Mucosa of stomach (tissue), 1 donor: ENCODE results near the gene CDH26.

Source experiments
- H3K27me3 ChIP-seq: one replicate; pipeline ENCODE4 v1.7.0; 2013; ENCODE audit warnings: mild to moderate bottlenecking, low read length; ENCODE audit not compliant: control insufficient read depth, insufficient read depth
- H3K36me3 ChIP-seq: one replicate; pipeline ENCODE4 v1.7.0; 2013; ENCODE audit warnings: low read length; ENCODE audit not compliant: control insufficient read depth, insufficient read depth
- H3K4me1 ChIP-seq: one replicate; pipeline ENCODE4 v1.7.0; 2013; ENCODE audit warnings: mild to moderate bottlenecking, low read length; ENCODE audit not compliant: control insufficient read depth, insufficient read depth
- H3K4me3 ChIP-seq: one replicate; pipeline ENCODE4 v1.7.0; 2013; ENCODE audit warnings: low read length
- H3K9ac ChIP-seq: one replicate; pipeline ENCODE4 v1.7.0; 2013; ENCODE audit warnings: mild to moderate bottlenecking, low read length, moderate library complexity
- H3K9me3 ChIP-seq: one replicate; pipeline ENCODE4 v1.7.0; 2013; ENCODE audit warnings: mild to moderate bottlenecking, low read length, moderate library complexity; ENCODE audit not compliant: control insufficient read depth
- donor health status: Pancreatic carcinoma.

The CDH26 gene

DNA sequence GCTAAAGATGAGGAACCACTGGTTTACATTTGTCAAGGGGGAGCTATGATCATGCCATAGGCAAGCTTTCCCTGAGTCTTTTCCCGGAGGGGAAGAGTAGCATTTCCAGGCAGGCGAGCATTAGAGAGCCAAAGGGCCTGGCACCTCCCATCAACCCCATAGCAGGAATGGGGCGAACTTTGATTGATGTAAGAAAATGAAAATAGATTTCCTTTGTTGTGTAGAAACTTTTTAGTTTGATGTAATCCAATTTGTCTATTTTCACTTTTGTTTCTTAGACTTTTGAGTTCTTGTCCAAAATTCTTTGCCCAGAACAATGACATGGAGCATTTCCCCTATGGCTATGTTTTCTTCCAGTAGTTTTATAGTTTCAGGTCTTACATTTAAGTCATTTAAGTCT, 85.2 kb downstream of the CDH26 start:
- H3K4me3 ChIP-seq = no peak overlapping the region
- H3K9me3 ChIP-seq = no peaks in the 10 kb centered on the region

DNA sequence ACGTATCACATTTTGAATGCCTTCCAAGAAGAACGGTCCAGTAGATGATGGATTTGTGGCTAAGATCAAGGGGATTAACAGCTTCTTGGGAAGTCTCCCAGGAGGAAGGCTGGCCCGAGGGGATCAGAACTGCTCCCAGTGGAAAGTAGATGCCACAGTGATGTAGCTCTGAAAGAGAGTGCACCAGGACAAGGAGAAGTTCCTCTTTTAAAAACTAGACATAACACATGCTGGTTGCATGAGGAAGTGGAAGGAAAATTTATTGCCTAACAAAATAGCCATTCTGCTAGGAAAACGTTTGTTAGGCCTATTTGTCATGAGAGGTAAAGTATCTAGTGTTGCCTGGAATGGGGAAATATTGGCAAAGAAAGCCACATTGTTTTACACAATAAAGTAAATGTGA, 87.8 kb downstream of the CDH26 start:
- Histone ChIP-seq H3K4me3 (no peak overlapping the region), H3K9me3 (no peaks in the 10 kb centered on the region), H3K36me3 (no peaks in the 10 kb centered on the region), H3K9ac (no peak overlapping the region), H3K4me1 (no peaks in the 10 kb centered on the region), H3K27me3 (no peaks in the 10 kb centered on the region)

More for the DNA sequence above, 85.2 kb downstream of the CDH26 start:
- no peaks in the 10 kb centered on the region for H3K4me1 ChIP-seq
- H3K9ac ChIP-seq = no peak overlapping the region
- H3K36me3 ChIP-seq = no peaks in the 10 kb centered on the region
- H3K27me3 ChIP-seq = peaks cover 2% of the 10 kb centered on the region

DNA sequence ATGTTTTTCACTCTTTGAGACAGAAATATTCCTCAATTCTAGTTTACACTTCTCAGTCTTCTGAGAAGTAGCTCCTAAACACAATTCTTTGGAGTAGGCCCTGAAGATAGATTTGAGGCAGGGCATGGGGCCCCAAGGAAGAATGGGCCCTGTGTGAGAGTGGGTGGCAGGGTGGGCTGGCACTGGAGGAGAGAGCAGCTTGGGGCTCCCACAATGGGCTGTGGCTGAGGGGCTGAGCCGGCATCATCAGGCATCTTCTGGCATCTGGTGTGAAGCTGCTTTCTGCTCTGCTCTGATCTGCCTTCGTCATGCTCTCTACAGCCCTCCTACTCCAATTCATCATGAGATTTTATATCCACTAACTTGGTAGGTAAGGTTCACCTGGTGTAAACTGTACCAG, 88.2 kb downstream of the CDH26 start:
- H3K4me3 ChIP-seq = no peak overlapping the region
- H3K4me1 ChIP-seq = no peaks in the 10 kb centered on the region
- no peak overlapping the region for H3K9ac ChIP-seq
- H3K27me3 ChIP-seq = no peaks in the 10 kb centered on the region
- no peaks in the 10 kb centered on the region for H3K36me3 ChIP-seq
- H3K9me3 ChIP-seq = no peaks in the 10 kb centered on the region

DNA sequence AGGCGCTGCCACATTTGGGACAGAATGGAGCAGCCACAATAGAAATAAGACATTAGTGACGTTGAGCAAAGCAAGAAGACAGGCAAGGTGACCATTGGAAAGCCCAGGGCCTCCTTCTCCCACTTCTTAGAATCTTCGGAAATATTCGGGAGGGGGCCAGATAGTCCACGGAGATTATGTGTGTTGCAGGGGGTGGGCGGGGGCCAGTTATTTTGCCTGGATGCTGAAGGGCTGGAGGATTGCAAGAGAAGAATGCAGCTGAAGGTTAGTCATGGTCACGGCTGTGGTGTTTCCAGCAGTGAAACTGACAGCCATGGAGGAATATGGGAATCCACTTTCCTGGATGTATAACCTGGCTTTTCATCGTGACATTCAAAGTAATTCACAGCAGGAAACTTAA, 88.6 kb downstream of the CDH26 start:
- Histone ChIP-seq H3K9ac (no peak overlapping the region), H3K36me3 (no peaks in the 10 kb centered on the region), H3K9me3 (no peaks in the 10 kb centered on the region), H3K4me1 (no peaks in the 10 kb centered on the region), H3K27me3 (no peaks in the 10 kb centered on the region), H3K4me3 (no peak overlapping the region)

DNA sequence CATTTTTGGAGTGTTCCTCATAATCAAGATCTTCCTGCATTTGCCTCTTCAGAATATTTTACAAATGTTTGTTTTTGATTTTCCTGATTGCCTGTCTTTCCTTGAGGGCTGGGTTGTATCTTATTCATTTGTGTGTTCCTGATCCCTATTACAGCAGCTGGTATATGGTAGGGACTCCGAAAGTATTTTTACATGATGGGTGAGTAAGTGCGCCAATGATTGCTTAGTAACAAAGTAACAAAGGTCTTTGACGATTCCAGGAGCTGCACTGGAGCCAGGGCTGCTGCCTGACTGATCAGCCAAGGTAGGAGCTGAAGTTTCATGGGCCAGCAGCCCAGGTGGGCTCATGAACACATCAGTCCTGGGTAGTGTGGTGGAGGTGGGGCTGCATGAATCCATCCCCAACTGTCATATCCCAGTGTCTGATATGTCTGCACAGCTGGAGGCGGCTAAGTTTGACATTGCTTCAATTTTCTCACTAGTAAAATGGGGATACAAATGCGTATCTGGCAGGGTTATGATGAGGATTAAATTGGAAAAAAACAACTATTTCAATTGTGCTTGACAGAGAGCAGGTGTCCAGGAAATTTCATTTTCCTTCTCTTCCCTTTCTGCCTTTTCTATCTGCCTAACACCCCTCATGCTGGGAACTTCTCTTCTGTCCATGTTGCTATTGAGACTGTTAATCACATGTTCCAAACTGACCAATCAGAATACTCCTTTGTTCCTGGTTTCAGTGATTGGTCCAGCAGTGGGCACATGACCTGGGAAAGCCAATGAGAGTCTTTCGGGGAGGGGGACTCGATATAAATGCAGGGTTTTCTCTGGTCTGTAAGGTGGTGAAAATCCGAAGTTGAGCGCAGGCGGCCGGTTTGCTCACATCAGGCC, 90.7 kb downstream of the CDH26 start:
- no peaks in the 10 kb centered on the region for H3K9me3 ChIP-seq
- peaks cover 6% of the 10 kb centered on the region for H3K4me1 ChIP-seq
- H3K36me3 ChIP-seq = no peaks in the 10 kb centered on the region
- no peak overlapping the region for H3K9ac ChIP-seq
- H3K4me3 ChIP-seq = no peak overlapping the region
- peaks cover 14% of the 10 kb centered on the region for H3K27me3 ChIP-seq

DNA sequence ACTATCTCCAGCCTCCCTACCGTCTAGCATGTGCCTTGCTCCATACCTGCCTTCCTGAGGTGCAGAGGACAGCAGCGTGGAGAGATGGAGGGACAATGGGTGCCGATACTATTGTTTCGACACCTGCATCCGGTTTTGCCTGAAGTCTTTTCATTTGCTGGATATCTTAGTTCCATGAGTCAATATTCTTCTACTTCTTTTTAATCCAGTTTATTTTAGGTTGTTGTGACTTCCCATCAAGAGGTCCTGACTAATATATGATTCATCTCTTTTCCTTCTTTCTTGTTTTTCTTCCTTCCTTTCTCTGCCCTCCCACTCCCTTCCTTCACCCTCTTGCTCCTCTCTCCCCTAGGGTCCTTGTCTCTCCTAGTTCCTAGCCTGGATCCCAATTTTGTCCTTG, 91.4 kb downstream of the CDH26 start:
- Histone ChIP-seq H3K9me3 (no peaks in the 10 kb centered on the region), H3K36me3 (no peaks in the 10 kb centered on the region), H3K4me1 (peaks cover 7% of the 10 kb centered on the region), H3K27me3 (peaks cover 16% of the 10 kb centered on the region), H3K4me3 (no peak overlapping the region), H3K9ac (no peak overlapping the region)

DNA sequence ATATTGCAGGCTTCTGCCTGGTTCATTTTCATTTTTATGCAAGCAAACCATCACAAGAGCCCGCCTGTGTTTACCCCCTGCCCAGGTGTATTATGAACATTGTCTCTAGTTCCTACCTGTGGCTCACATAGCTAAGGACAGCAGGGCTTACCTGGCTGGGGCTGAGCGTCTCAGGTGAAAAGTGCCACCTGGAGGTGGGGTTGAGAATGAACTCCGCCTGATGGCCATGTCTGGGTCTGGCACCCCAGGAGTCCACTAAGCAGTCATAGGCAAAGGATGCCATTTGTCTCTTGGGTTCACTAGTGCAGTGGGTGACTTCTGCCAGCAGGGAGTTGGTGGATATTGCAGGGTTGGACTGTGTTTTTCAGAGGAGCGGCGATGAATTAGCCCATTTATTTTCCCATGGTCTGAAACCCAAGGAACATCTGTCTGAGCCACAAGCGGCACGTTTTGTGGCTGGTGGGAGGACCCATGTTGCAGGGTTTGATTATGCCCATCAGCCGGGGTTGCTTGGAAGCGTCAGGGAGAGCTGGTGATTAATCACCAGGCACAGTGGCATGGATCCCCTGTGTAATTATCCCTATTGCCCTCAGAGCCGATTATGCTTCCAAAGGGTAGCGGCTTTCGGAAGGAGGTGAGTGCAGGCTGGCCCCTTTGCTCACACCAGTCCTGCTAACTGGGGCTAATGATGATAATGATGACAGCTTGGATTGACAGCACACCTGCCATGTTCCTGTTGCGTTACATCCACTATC, 92.1 kb downstream of the CDH26 start:
- no peak overlapping the region for H3K9ac ChIP-seq
- peaks cover 20% of the 10 kb centered on the region for H3K27me3 ChIP-seq

DNA sequence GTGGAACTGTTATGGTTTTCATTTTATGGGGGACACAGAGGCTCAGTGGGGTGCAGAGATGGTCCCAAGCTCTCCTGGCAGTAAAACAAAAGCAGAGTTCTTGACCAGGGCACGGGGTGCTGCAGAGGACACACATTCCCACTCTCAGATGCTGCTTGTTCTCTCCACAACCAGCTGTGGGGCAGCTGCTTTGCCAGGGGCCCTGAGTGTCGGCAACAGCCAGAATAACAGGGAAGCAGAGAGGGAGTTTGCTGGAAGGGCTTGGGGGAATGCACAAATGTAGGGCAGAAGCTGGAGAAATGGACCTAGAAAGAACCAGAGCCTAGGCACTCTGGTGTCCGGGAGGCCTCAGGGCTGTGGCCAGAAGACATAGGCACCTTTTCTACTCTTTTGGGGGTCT, 93.7 kb downstream of the CDH26 start:
- no peaks in the 10 kb centered on the region for H3K9me3 ChIP-seq
- H3K4me1 ChIP-seq = peaks cover 7% of the 10 kb centered on the region
- H3K27me3 ChIP-seq = peaks cover 20% of the 10 kb centered on the region
- no peaks in the 10 kb centered on the region for H3K36me3 ChIP-seq
- H3K9ac ChIP-seq = no peak overlapping the region
- H3K4me3 ChIP-seq = no peak overlapping the region

More for the DNA sequence above, 92.1 kb downstream of the CDH26 start:
- Histone ChIP-seq H3K36me3 (no peaks in the 10 kb centered on the region), H3K9me3 (no peaks in the 10 kb centered on the region), H3K4me3 (no peak overlapping the region), H3K4me1 (peaks cover 7% of the 10 kb centered on the region)

DNA sequence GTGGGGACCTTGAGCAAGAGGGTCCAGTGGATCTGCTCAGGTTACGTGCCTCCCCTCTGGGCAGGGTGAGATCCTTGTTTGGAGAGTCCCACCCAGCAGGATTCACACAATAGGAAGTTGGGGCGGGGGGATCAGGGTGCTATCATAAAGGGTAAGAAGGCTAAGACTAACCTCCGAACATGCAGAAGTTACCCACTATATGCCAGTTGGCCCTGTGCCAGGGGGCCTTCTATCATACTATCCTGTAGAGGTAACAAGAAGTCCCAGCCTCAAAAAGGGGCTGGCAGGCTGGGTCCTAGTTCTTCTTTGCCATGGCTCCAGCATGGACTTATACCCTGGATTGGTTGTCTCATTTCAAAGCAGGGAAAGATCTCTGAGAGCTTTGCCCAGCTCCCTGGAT, 94.1 kb downstream of the CDH26 start:
- H3K4me3 ChIP-seq = no peak overlapping the region
- peaks cover 20% of the 10 kb centered on the region for H3K27me3 ChIP-seq
- no peaks in the 10 kb centered on the region for H3K9me3 ChIP-seq
- no peaks in the 10 kb centered on the region for H3K36me3 ChIP-seq
- no peak overlapping the region for H3K9ac ChIP-seq
- peaks cover 11% of the 10 kb centered on the region for H3K4me1 ChIP-seq

DNA sequence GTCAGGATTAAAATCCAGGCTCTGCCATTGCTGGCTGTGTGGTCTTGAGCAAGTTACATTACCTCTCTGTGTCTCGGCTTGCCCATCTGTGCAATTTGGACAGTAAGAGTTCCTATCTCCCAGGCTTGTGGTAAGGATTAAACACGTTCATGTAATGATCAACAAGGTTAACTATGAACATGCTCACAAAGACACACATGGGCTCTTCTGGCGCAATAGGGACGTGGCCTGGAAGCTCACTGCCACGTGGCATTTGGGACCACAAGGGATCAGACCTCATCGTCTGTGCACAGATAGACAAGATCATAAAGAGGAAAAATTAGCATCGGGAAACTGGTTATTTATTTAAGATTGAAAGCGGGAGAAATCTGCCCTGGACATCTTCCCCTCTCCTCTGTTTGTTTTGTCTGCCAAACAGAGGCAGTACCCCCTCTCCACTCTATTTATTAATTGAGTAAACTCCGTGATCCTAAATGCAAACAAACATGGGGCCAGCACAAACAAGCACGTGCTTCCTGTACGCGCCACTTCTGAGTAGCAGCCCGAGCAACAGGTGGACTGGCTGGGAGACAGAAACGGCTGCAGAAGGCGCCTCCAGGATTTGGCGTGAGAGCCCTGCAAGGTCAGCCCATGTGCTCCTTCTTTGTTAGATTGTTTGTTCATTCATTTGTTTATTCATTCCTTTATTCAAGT, 95.0 kb downstream of the CDH26 start:
- Histone ChIP-seq H3K9ac (no peak overlapping the region), H3K4me3 (no peak overlapping the region), H3K36me3 (no peaks in the 10 kb centered on the region), H3K27me3 (peaks cover 20% of the 10 kb centered on the region), H3K9me3 (no peaks in the 10 kb centered on the region), H3K4me1 (peaks cover 15% of the 10 kb centered on the region)

DNA sequence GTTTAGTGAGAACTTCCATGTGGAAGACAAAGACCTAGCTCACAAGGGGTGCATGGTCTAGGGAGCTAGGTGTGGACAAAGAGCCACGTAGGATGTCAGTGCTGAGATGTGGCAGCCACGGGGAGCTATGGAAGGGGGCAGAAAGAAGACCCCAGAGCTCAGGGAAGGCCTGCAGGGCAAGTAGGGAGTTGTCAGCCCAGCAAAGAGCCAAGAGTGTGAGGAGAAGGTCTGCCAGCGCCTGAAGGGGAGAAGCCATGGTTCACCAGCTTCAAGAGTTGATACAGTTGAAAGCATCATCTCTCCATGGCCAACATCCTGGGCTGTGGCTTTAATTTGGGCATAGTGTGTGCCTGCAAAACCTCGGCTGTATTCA, 95.6 kb downstream of the CDH26 start:
- peaks cover 15% of the 10 kb centered on the region for H3K4me1 ChIP-seq
- H3K36me3 ChIP-seq = no peaks in the 10 kb centered on the region
- H3K4me3 ChIP-seq = no peak overlapping the region
- H3K27me3 ChIP-seq = peaks cover 20% of the 10 kb centered on the region
- no peaks in the 10 kb centered on the region for H3K9me3 ChIP-seq
- no peak overlapping the region for H3K9ac ChIP-seq
